Panc1 (cell line): ENCODE measurements around the gene NKX2-1.

Source experiments
- TF ChIP-seq, protein P1 (sequence below): fragments of 450-650 bp; IDR thresholded peaks from 2 replicates; pipeline ENCODE4 v1.5.1; 2017; ENCODE audit warnings: mild to moderate bottlenecking
- TF ChIP-seq, protein P2 (sequence below), 2 experiments: IDR thresholded peaks; 2 replicates each; pipeline ENCODE4 v1.6.1; 2011 to 2012; ENCODE audit warnings: low read depth in 2 of 2, control low read depth in 1 of 2, low read length in 1 of 2, mild to moderate bottlenecking in 1 of 2, moderate library complexity in 1 of 2; ENCODE audit not compliant: insufficient read depth in 1 of 2

DNA sequence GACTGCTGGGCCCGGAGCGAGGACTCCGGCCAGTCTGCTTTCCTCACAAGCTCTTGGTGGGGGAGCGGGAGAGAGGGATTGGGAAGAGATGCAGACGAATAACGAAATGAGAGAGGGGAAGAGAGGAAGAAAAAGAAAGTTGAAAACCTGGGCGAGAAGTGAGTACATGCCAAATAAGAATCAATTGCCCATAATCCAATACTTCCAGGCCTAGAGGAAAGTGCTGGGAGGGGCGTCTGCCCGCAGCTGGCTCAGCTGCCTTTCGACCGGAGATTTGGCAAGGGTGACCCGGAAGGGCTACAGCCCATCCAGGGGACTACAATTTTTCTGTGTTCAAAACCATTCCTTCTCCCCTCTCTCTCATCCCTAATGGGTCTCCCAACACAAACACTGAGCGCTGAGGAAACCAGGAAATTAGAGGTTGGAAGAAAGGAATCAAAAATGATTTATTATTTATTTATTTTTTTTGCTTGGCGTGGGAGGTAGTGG lies 4.9 kb downstream of the NKX2-1 start:
- TF ChIP-seq, protein P1, sequence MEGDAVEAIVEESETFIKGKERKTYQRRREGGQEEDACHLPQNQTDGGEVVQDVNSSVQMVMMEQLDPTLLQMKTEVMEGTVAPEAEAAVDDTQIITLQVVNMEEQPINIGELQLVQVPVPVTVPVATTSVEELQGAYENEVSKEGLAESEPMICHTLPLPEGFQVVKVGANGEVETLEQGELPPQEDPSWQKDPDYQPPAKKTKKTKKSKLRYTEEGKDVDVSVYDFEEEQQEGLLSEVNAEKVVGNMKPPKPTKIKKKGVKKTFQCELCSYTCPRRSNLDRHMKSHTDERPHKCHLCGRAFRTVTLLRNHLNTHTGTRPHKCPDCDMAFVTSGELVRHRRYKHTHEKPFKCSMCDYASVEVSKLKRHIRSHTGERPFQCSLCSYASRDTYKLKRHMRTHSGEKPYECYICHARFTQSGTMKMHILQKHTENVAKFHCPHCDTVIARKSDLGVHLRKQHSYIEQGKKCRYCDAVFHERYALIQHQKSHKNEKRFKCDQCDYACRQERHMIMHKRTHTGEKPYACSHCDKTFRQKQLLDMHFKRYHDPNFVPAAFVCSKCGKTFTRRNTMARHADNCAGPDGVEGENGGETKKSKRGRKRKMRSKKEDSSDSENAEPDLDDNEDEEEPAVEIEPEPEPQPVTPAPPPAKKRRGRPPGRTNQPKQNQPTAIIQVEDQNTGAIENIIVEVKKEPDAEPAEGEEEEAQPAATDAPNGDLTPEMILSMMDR = no peak
- TF ChIP-seq, protein P2, sequence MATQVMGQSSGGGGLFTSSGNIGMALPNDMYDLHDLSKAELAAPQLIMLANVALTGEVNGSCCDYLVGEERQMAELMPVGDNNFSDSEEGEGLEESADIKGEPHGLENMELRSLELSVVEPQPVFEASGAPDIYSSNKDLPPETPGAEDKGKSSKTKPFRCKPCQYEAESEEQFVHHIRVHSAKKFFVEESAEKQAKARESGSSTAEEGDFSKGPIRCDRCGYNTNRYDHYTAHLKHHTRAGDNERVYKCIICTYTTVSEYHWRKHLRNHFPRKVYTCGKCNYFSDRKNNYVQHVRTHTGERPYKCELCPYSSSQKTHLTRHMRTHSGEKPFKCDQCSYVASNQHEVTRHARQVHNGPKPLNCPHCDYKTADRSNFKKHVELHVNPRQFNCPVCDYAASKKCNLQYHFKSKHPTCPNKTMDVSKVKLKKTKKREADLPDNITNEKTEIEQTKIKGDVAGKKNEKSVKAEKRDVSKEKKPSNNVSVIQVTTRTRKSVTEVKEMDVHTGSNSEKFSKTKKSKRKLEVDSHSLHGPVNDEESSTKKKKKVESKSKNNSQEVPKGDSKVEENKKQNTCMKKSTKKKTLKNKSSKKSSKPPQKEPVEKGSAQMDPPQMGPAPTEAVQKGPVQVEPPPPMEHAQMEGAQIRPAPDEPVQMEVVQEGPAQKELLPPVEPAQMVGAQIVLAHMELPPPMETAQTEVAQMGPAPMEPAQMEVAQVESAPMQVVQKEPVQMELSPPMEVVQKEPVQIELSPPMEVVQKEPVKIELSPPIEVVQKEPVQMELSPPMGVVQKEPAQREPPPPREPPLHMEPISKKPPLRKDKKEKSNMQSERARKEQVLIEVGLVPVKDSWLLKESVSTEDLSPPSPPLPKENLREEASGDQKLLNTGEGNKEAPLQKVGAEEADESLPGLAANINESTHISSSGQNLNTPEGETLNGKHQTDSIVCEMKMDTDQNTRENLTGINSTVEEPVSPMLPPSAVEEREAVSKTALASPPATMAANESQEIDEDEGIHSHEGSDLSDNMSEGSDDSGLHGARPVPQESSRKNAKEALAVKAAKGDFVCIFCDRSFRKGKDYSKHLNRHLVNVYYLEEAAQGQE (IDR thresholded peaks at IDR 0.05; ENCODE audit: insufficient read depth in 1 of 2, low read depth in 2 of 2, low read length in 1 of 2) = no peak
